GM21619 (cell line): ENCODE data around the gene IER5.

Experiments
- ATAC-seq: cut with Tn5 transposase; IDR thresholded peaks from one replicate; pipeline ENCODE4 v1.9.1; 2021; ENCODE audit not compliant: unreplicated experiment

IER5 gene

GRCh38 chr1:181131255-181131941, 42.9 kb downstream of the IER5 start:
- peak; percentile 23 for ATAC-seq

GRCh38 chr1:181133441-181133951, 45.0 kb downstream of the IER5 start:
- no peak for ATAC-seq

GRCh38 chr1:181133969-181134418, 45.5 kb downstream of the IER5 start:
- no peak for ATAC-seq

GRCh38 chr1:181134543-181135436, 46.3 kb downstream of the IER5 start:
- peak; percentile 31 for ATAC-seq

- no peak for ATAC-seq
Measured at GRCh38 chr1:181135437-181135731, 46.9 kb downstream of the IER5 start.

GRCh38 chr1:181135815-181136737, 47.6 kb downstream of the IER5 start:
- ATAC-seq: no peak

GRCh38 chr1:181136738-181137122, 48.2 kb downstream of the IER5 start:
- ATAC-seq: no peak

GRCh38 chr1:181137217-181137743, 48.8 kb downstream of the IER5 start:
- ATAC-seq: no peak

GRCh38 chr1:181139631-181140061, 51.1 kb downstream of the IER5 start:
- ATAC-seq: no peak

GRCh38 chr1:181140398-181140797, 51.9 kb downstream of the IER5 start:
- no peak for ATAC-seq

- ATAC-seq: no peak
Measured at GRCh38 chr1:181140891-181141290, 52.4 kb downstream of the IER5 start.

- no peak for ATAC-seq
Measured at GRCh38 chr1:181141431-181141910, 53.0 kb downstream of the IER5 start.
